Neuronal stem cell (in vitro differentiated cells): ENCODE measurements around the gene LTBP3.

Experiments used
- DNase-seq: peaks from one replicate; pipeline ENCODE4 v3.0.0-alpha.2; 2013; ENCODE audit warnings: low spot score
- H2AFZ ChIP-seq: one replicate; pipeline ENCODE4 v1.6.1; 2013; ENCODE audit warnings: mild to moderate bottlenecking, low read length, inconsistent platforms
- H2AK5ac ChIP-seq: 2 replicates; pipeline ENCODE4 v1.6.1; 2013; ENCODE audit warnings: low read depth, mild to moderate bottlenecking, inconsistent platforms, low read length, moderate library complexity, mixed read lengths
- H2BK120ac ChIP-seq: 2 replicates; pipeline ENCODE4 v1.6.1; 2013; ENCODE audit warnings: low read depth, mild to moderate bottlenecking, inconsistent platforms, low read length, moderate library complexity, mixed read lengths
- H2BK12ac ChIP-seq: one replicate; pipeline ENCODE4 v1.6.1; 2013; ENCODE audit warnings: low read length, inconsistent platforms
- H2BK15ac ChIP-seq: 2 replicates; pipeline ENCODE4 v1.6.1; 2013; ENCODE audit warnings: mild to moderate bottlenecking, low read length, inconsistent platforms, mixed read lengths
- H2BK5ac ChIP-seq: one replicate; pipeline ENCODE4 v1.6.1; 2013; ENCODE audit warnings: inconsistent platforms, mild to moderate bottlenecking, low read length, moderate library complexity
- H3K14ac ChIP-seq: one replicate; pipeline ENCODE4 v1.6.1; 2013; ENCODE audit warnings: low read length, inconsistent platforms
- H3K18ac ChIP-seq: 2 replicates; pipeline ENCODE4 v1.6.1; 2013; ENCODE audit warnings: low read length, inconsistent platforms
- H3K23ac ChIP-seq: 2 replicates; pipeline ENCODE4 v1.6.1; 2013; ENCODE audit warnings: low read depth, mild to moderate bottlenecking, mixed read lengths, low read length, inconsistent platforms; ENCODE audit not compliant: poor library complexity
- H3K27ac ChIP-seq: replicated peaks from 3 replicates; pipeline ENCODE4 v1.5.1; 2013; ENCODE audit warnings: low read length, inconsistent platforms
- H3K27me3 ChIP-seq, 3 experiments: 2 replicates each; pipeline ENCODE4 v1.6.1; 2013; ENCODE audit warnings: low read length in 3 of 3, mild to moderate bottlenecking in 2 of 3, inconsistent platforms in 1 of 3, low read depth in 1 of 3, mixed read lengths in 1 of 3, moderate library complexity in 1 of 3; ENCODE audit not compliant: control insufficient read depth in 3 of 3, insufficient read depth in 3 of 3
- H3K36me3 ChIP-seq, 2 donors: replicated peaks in 1 of 2; 2 replicates each; pipeline ENCODE4 v1.6.1; 2013; ENCODE audit warnings: low read length in 2 of 2; ENCODE audit not compliant: control insufficient read depth in 2 of 2, insufficient read depth in 2 of 2
- H3K4ac ChIP-seq: 2 replicates; pipeline ENCODE4 v1.6.1; 2013; ENCODE audit warnings: inconsistent platforms, mild to moderate bottlenecking, low read length, moderate library complexity
- H3K4me1 ChIP-seq, 2 donors: 1 replicate in 1 of 2; 2 replicates in 1 of 2; pipeline ENCODE4 v1.6.1; 2013; ENCODE audit warnings: low read length in 2 of 2, low read depth in 1 of 2; ENCODE audit not compliant: control insufficient read depth in 2 of 2, insufficient read depth in 1 of 2
- H3K4me2 ChIP-seq: one replicate; pipeline ENCODE4 v1.6.1; 2013; ENCODE audit warnings: mild to moderate bottlenecking, low read length, inconsistent platforms; ENCODE audit not compliant: insufficient read depth, poor library complexity, severe bottlenecking
- H3K4me3 ChIP-seq, 2 donors: 2 replicates each; pipeline ENCODE4 v1.5.1; 2013; ENCODE audit warnings: low read length in 2 of 2, mild to moderate bottlenecking in 2 of 2, inconsistent platforms in 1 of 2, moderate library complexity in 1 of 2
- H3K79me1 ChIP-seq: one replicate; pipeline ENCODE4 v1.6.1; 2013; ENCODE audit warnings: low read depth, mild to moderate bottlenecking, inconsistent platforms, low read length, moderate library complexity
- H3K9ac ChIP-seq: one replicate; pipeline ENCODE4 v1.6.1; 2013; ENCODE audit warnings: mild to moderate bottlenecking, low read depth, low read length, inconsistent platforms; ENCODE audit not compliant: poor library complexity
- H3K9me3 ChIP-seq, 2 donors: replicated peaks in 1 of 2; 2 replicates each; pipeline versions ENCODE3 to v1.6.1; 2013; ENCODE audit warnings: low read length in 2 of 2, mild to moderate bottlenecking in 2 of 2, inconsistent platforms in 1 of 2, low read depth in 1 of 2, mixed read lengths in 1 of 2, moderate library complexity in 1 of 2; ENCODE audit not compliant: control insufficient read depth in 2 of 2, insufficient read depth in 1 of 2
- H4K8ac ChIP-seq: one replicate; pipeline ENCODE4 v1.6.1; 2013; ENCODE audit warnings: low read depth, mild to moderate bottlenecking, inconsistent platforms, low read length, moderate library complexity
- H4K91ac ChIP-seq: one replicate; pipeline ENCODE4 v1.6.1; 2013; ENCODE audit warnings: low read length, low read depth, mild to moderate bottlenecking, inconsistent platforms; ENCODE audit not compliant: poor library complexity
- WGBS, 2 donors: extraction: QIAGEN DNeasy Blood & Tissue Kit; methylation state at CpG; one replicate each; pipeline ENCODE4 v1.1.7; 2013; ENCODE audit warnings: missing lambda C conversion rate in 2 of 2, mixed read lengths in 1 of 2; ENCODE audit not compliant: insufficient read length in 2 of 2, insufficient replicate concordance in 1 of 2; ENCODE audit errors: extremely low coverage in 2 of 2; 5-methylcytosine and 5-hydroxymethylcytosine counted together

The LTBP3 gene

DNA sequence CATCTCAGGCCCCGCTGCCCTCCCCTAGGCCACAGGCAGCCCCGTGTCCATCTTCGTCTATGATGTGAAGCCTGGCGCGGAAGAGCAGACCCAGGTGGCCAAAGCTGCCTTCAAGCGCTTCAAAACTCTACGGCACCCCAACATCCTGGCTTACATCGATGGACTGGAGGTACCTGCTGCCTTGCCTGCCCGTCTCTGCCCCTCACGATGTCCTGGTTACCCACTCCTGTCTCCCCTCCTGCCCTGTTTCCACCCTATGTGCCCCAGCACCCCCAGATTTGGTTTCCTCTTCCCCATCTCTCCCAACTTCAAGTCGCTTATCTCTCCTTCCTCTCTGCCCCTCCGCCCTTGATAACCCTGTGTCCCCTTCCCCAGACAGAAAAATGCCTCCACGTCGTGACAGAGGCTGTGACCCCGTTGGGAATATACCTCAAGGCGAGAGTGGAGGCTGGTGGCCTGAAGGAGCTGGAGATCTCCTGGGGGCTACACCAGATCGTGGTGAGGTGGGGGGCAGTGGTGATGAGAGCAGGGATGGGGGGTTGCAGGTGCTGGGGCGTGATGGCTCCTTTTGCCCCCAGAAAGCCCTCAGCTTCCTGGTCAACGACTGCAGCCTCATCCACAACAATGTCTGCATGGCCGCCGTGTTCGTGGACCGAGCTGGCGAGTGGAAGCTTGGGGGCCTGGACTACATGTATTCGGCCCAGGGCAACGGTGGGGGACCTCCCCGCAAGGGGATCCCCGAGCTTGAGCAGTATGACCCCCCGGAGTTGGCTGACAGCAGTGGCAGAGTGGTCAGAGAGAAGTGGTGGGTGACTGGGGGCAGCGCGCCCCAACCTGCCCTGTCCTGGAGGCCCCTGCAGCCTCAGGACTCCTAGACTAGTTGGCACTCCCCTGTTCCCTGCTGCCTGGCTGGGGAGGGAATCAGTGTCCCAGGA, 32.3 kb downstream of the LTBP3 start:
- peak overlapping the region; percentile 64 to 99 for H3K4me3 ChIP-seq
- H3K79me1 ChIP-seq, result peaks cover 19% of the 10 kb centered on the region
- peak overlapping the region; percentile 100 for H3K14ac ChIP-seq
- H3K27ac ChIP-seq, result no peak overlapping the region
- H2BK120ac ChIP-seq, result no peak overlapping the region
- H3K4me2 ChIP-seq, result peak overlapping the region; percentile 97
- peaks cover 0 to 4% (median 0%) of the 10 kb centered on the region in 3 experiments for H3K27me3 ChIP-seq
- peaks cover 30 to 33% of the 10 kb centered on the region in 2 donors for H3K36me3 ChIP-seq
- no peak overlapping the region for H4K91ac ChIP-seq
- H3K9me3 ChIP-seq, result peaks cover 0 to 3% of the 10 kb centered on the region in 2 donors
- peak overlapping the region; percentile 92 for H2BK15ac ChIP-seq
- no peak overlapping the region for H4K8ac ChIP-seq
- peak overlapping the region; percentile 96 for H3K9ac ChIP-seq
- DNase-seq, result no peak
- H3K4me1 ChIP-seq, result peaks cover 11 to 31% of the 10 kb centered on the region in 2 donors
- peak overlapping the region; percentile 58 for H2BK12ac ChIP-seq
- H2AFZ ChIP-seq, result peak overlapping the region; percentile 94
- H3K23ac ChIP-seq, result peak overlapping the region; percentile 60
- H2BK5ac ChIP-seq, result peak overlapping the region; percentile 82
- no CpG with 5 or more reads among the region's 31 CpGs for WGBS, 2 donors
- H2AK5ac ChIP-seq, result peak overlapping the region; percentile 94
- H3K18ac ChIP-seq, result peak overlapping the region; percentile 98
- peak overlapping the region; percentile 58 for H3K4ac ChIP-seq

DNA sequence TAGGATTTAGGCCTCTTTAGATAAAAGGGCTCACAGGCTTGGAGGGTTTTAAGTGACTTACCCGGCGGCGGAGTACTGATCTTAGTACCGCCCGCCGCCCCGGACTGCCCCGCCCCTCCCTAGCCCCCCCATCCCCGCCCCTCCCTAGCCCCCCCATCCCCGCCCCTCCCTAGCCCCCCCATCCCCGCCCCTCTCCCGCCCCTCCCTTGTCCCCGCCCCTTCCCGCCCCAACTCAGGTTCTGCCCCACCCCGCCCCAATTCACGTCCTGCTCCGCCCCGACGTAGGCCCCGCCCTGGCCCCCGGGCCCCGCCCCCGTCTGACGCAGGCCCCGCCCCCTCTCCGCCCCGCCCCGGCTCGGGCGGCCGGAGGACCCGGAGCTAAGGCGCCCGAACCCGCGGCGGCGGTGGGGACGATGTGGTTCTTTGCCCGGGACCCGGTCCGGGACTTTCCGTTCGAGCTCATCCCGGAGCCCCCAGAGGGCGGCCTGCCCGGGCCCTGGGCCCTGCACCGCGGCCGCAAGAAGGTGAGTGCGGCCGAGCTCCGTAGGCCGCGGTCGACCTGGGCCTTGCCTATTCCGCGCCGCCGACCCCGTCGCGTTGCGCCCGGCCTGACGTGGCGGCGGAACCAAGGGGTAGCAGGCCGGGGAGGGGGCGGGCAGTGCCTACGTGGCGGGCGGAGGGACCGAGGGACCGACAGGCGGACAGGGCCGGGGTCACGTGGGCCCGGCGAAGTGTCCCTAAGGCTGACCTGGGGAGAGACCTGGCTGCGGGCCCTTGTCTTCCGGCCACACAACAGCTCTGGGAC, 33.2 kb downstream of the LTBP3 start, which contains the start of gene SCYL1:
Gene SCYL1, plus strand, starts transcription at position 343 of the 805 bp plus-strand sequence. Its CDS starts 71 bp downstream, at position 414.
- Histone ChIP-seq H3K4ac (peak within 1 kb of the TSS; percentile 58), H3K4me3 (peak within 1 kb of the TSS; percentile 64 to 99), H3K9me3 (peaks cover 0 to 3% of the 10 kb centered on the region in 2 donors), H2BK5ac (peak within 1 kb of the TSS; percentile 82), H3K9ac (peak within 1 kb of the TSS; percentile 96), H2AK5ac (peak within 1 kb of the TSS; percentile 94), H4K91ac (no peak within 1 kb of the TSS), H3K18ac (peak within 1 kb of the TSS; percentile 98), H2AFZ (peak within 1 kb of the TSS; percentile 94), H3K23ac (peak within 1 kb of the TSS; percentile 60), H3K27me3 (peaks cover 0 to 4% (median 0%) of the 10 kb centered on the region in 3 experiments), H3K4me1 (peaks cover 11 to 31% of the 10 kb centered on the region in 2 donors), H3K27ac (no peak within 1 kb of the TSS), H2BK15ac (peak within 1 kb of the TSS; percentile 92), H3K14ac (peak within 1 kb of the TSS; percentile 100), H2BK12ac (peak within 1 kb of the TSS; percentile 75), H3K4me2 (peak within 1 kb of the TSS; percentile 97), H2BK120ac (no peak within 1 kb of the TSS), H3K36me3 (peaks cover 22 to 24% of the 10 kb centered on the region in 2 donors), H3K79me1 (peaks cover 19% of the 10 kb centered on the region), H4K8ac (no peak within 1 kb of the TSS)
- peak; percentile 80 for DNase-seq
- WGBS, 2 donors, result no CpG with 5 or more reads among the region's 82 CpGs

DNA sequence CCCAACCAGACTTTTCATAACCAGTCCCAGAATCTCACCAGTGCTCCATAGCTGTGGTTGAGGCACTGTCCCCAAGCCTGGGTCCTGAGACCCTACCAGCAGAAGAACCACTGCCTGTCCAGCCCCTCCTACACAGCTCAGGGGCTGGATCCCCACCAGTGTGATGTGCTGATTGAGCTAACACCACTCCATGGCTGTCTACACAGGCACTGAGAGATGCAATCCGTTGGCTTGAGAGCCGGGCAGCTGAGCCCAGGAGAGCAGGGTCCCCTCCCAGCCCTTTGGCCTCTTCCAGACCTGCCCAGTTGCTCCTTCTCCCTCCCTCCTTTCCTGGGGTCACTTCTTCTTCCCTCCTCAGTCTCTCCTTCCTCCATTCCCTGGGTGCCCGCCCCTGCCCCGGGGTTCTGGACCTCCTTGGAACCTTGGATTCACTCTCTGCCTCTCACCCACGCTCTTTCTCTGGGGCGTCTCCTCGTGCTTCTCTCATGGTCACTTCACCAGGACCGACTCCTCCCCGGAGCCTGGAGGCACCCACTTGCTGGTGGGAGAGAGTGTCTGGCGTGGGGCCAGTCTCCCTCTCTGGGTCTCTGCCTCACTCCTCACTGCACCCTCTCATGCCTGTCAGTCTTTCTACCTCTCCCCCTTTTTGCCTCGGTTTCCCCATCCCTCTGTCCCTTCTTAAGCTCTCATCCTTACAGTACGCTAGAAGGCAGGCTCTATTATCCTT, 34.0 kb downstream of the LTBP3 start:
- H3K27me3 ChIP-seq, result peaks cover 0 to 4% (median 0%) of the 10 kb centered on the region in 3 experiments
- peak overlapping the region; percentile 89 for H3K18ac ChIP-seq
- no peak overlapping the region for H2BK120ac ChIP-seq
- H3K4me2 ChIP-seq, result peak overlapping the region; percentile 62
- DNase-seq, result no peak
- H3K4me3 ChIP-seq, result peak overlapping the region; percentile 46 to 71
- no peak overlapping the region for H3K27ac ChIP-seq
- no peak overlapping the region for H3K4ac ChIP-seq
- H3K23ac ChIP-seq, result no peak overlapping the region
- no CpG with 5 or more reads among the region's 12 CpGs for WGBS, 2 donors
- peaks cover 11 to 25% of the 10 kb centered on the region in 2 donors for H3K4me1 ChIP-seq
- peak overlapping the region; percentile 90 for H2BK15ac ChIP-seq
- peak overlapping the region; percentile 30 for H3K9ac ChIP-seq
- peak overlapping the region; percentile 75 for H2BK12ac ChIP-seq
- H4K8ac ChIP-seq, result no peak overlapping the region
- H2AK5ac ChIP-seq, result peak overlapping the region; percentile 86
- H3K79me1 ChIP-seq, result peaks cover 18% of the 10 kb centered on the region
- H2AFZ ChIP-seq, result peak overlapping the region; percentile 78
- H4K91ac ChIP-seq, result no peak overlapping the region
- peaks cover 17 to 19% of the 10 kb centered on the region in 2 donors for H3K36me3 ChIP-seq
- H3K9me3 ChIP-seq, result peaks cover 0 to 3% of the 10 kb centered on the region in 2 donors
- peak overlapping the region; percentile 31 for H3K14ac ChIP-seq
- H2BK5ac ChIP-seq, result no peak overlapping the region
